Mesodermal cell (in vitro differentiated cells): Measurements from ENCODE around the gene PLEKHA6.

Experiments
- H3K27ac ChIP-seq: 2 replicates; pipeline ENCODE4 v1.7.0; 2013; ENCODE audit warnings: mild to moderate bottlenecking, low read depth, low read length, moderate library complexity; ENCODE audit not compliant: severe bottlenecking
- H3K36me3 ChIP-seq: 2 replicates; pipeline ENCODE4 v1.7.1; 2013; ENCODE audit warnings: mild to moderate bottlenecking, low read length, moderate library complexity; ENCODE audit not compliant: control insufficient read depth, insufficient read depth
- H3K4me1 ChIP-seq: one replicate; pipeline ENCODE4 v1.7.1; 2013; ENCODE audit warnings: mild to moderate bottlenecking, low read length; ENCODE audit not compliant: insufficient read depth, control insufficient read depth, poor library complexity, severe bottlenecking
- H3K4me3 ChIP-seq: 2 replicates; pipeline ENCODE4 v1.7.0; 2013; ENCODE audit warnings: low read length, control low read depth, mild to moderate bottlenecking; ENCODE audit not compliant: insufficient read depth, poor library complexity, severe bottlenecking; ENCODE audit errors: extremely low read depth
- H3K9me3 ChIP-seq: 2 replicates; pipeline ENCODE4 v1.7.1; 2013; ENCODE audit warnings: mild to moderate bottlenecking, low read length, moderate library complexity; ENCODE audit not compliant: control insufficient read depth
- WGBS, 2 experiments: methylation state at CpG; one replicate each; pipeline ENCODE4 v1.1.5; 2013; ENCODE audit warnings: missing lambda C conversion rate in 2 of 2; ENCODE audit not compliant: insufficient coverage in 2 of 2; 5-methylcytosine and 5-hydroxymethylcytosine counted together

PLEKHA6 gene

GRCh38 chr1:204322339-204322868 lies 37.3 kb downstream of the PLEKHA6 start:
- Histone ChIP-seq H3K27ac (no peak overlapping the region), H3K4me1 (peaks cover 60% of the 10 kb centered on the region), H3K9me3 (no peaks in the 10 kb centered on the region), H3K4me3 (no peak overlapping the region), H3K36me3 (no peaks in the 10 kb centered on the region)
- 58 to 59% methylated on average over 7 to 8 of the region's 8 CpGs for WGBS, 2 experiments

- no peaks in the 10 kb centered on the region for H3K36me3 ChIP-seq
- 80% methylated on average over 1 of the region's 2 CpGs; no CpG with 5 or more reads in 1 of the 2 experiments for WGBS, 2 experiments
- peak overlapping the region; percentile 33 for H3K27ac ChIP-seq
- peaks cover 61% of the 10 kb centered on the region for H3K4me1 ChIP-seq
- H3K4me3 ChIP-seq = no peak overlapping the region
- H3K9me3 ChIP-seq = no peaks in the 10 kb centered on the region
These were observed 38.1 kb downstream of the PLEKHA6 start for GRCh38 chr1:204321665-204322064.

GRCh38 chr1:204321051-204321450 lies 38.7 kb downstream of the PLEKHA6 start:
- Histone ChIP-seq H3K4me3 (no peak overlapping the region), H3K9me3 (no peaks in the 10 kb centered on the region), H3K36me3 (no peaks in the 10 kb centered on the region), H3K4me1 (peaks cover 66% of the 10 kb centered on the region), H3K27ac (peak overlapping the region; percentile 33)
- WGBS, 2 experiments = 89 to 92% methylated on average over 2 of the region's 2 CpGs

GRCh38 chr1:204320382-204320804 lies 39.3 kb downstream of the PLEKHA6 start:
- peaks cover 66% of the 10 kb centered on the region for H3K4me1 ChIP-seq
- no peak overlapping the region for H3K4me3 ChIP-seq
- peak overlapping the region; percentile 79 for H3K27ac ChIP-seq
- no peaks in the 10 kb centered on the region for H3K36me3 ChIP-seq
- H3K9me3 ChIP-seq = no peaks in the 10 kb centered on the region
- 60 to 83% methylated on average over 1 to 2 of the region's 5 CpGs for WGBS, 2 experiments

GRCh38 chr1:204319462-204319861 lies 40.3 kb downstream of the PLEKHA6 start:
- H3K36me3 ChIP-seq = no peaks in the 10 kb centered on the region
- WGBS, 2 experiments = 86 to 88% methylated on average over 4 to 5 of the region's 6 CpGs

GRCh38 chr1:204319027-204319426 lies 40.7 kb downstream of the PLEKHA6 start:
- no peaks in the 10 kb centered on the region for H3K36me3 ChIP-seq
- H3K9me3 ChIP-seq = no peaks in the 10 kb centered on the region
- no peak overlapping the region for H3K4me3 ChIP-seq
- H3K4me1 ChIP-seq = peaks cover 63% of the 10 kb centered on the region
- whole genome bisulfite sequencing, 2 experiments = 90 to 100% methylated on average over 1 to 2 of the region's 5 CpGs
- no peak overlapping the region for H3K27ac ChIP-seq

More at GRCh38 chr1:204319462-204319861, 40.3 kb downstream of the PLEKHA6 start:
- Histone ChIP-seq H3K27ac (peak overlapping the region; percentile 79), H3K4me3 (no peak overlapping the region), H3K4me1 (peaks cover 66% of the 10 kb centered on the region), H3K9me3 (no peaks in the 10 kb centered on the region)

- H3K27ac ChIP-seq = no peak overlapping the region
- H3K4me3 ChIP-seq = no peak overlapping the region
- H3K9me3 ChIP-seq = no peaks in the 10 kb centered on the region
- H3K36me3 ChIP-seq = no peaks in the 10 kb centered on the region
- H3K4me1 ChIP-seq = peaks cover 56% of the 10 kb centered on the region
- 89 to 94% methylated on average over 5 of the region's 5 CpGs for WGBS, 2 experiments
These were observed 41.4 kb downstream of the PLEKHA6 start for GRCh38 chr1:204318324-204318723.

- Histone ChIP-seq H3K27ac (no peak overlapping the region), H3K9me3 (no peaks in the 10 kb centered on the region), H3K4me3 (no peak overlapping the region), H3K36me3 (no peaks in the 10 kb centered on the region), H3K4me1 (peaks cover 51% of the 10 kb centered on the region)
- WGBS, 2 experiments = 49 to 54% methylated on average over 3 to 4 of the region's 5 CpGs
These were observed 42.6 kb downstream of the PLEKHA6 start for GRCh38 chr1:204317170-204317569.

- Histone ChIP-seq H3K36me3 (no peaks in the 10 kb centered on the region), H3K4me3 (no peak overlapping the region), H3K9me3 (no peaks in the 10 kb centered on the region), H3K27ac (no peak overlapping the region), H3K4me1 (peaks cover 41% of the 10 kb centered on the region)
- WGBS, 2 experiments = 84 to 94% methylated on average over 2 to 5 of the region's 6 CpGs
These were observed 43.6 kb downstream of the PLEKHA6 start for GRCh38 chr1:204316164-204316563.

GRCh38 chr1:204314893-204315658 lies 44.7 kb downstream of the PLEKHA6 start:
- no peak overlapping the region for H3K27ac ChIP-seq
- peaks cover 40% of the 10 kb centered on the region for H3K4me1 ChIP-seq
- no peak overlapping the region for H3K4me3 ChIP-seq
- no peaks in the 10 kb centered on the region for H3K9me3 ChIP-seq
- H3K36me3 ChIP-seq = no peaks in the 10 kb centered on the region
- WGBS, 2 experiments = 88 to 92% methylated on average over 9 to 12 of the region's 12 CpGs
